ENCODE data around the gene CARD9.

The CARD9 gene

GRCh38 chr9:136344544-136345280 is 28.8 kb downstream of the CARD9 start:
- DNase-seq, result no peak

GRCh38 chr9:136343884-136344269 is 29.6 kb downstream of the CARD9 start:
- no peak for DNase-seq

DNA sequence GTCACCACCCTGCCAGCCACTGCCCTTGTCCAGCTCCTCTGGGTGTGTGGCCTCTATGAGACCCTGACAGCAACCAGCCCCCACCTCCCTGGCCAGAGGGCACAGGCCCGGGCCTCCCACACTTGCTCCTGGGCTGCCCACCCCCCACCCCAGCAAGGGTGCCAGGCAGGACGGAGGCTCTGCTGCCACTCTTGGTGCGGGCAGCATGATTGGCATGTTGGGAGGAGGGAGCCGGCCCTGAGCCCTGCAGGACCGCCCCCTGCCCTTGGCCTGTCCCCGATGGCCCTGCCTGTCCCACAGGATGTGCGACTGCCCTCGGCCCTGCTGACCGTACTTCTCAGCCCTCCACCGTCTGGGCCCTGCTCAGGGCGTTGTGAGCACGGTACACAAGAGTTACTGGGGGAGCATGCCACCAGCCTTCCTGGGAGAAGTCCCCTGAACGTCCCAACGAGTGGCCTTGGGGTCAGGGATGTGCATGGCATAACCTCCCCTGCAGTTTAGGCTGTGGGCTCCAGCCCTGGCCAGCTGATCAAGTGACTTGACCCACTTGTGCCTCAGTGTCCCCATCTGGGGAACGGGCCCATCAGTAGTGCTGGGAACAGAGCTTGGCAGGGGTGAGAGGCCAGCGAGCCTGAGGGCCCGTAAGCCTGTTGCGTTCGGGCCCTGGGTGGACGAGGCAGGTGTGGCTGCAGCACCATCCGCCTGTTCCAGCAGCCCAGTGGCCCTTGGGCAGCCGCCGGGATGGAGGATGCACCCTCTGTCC is 30.2 kb downstream of the CARD9 start:
- no peak for DNase-seq

GRCh38 chr9:136342181-136343120 is 31.0 kb downstream of the CARD9 start:
- DNase-seq, result no peak

DNA sequence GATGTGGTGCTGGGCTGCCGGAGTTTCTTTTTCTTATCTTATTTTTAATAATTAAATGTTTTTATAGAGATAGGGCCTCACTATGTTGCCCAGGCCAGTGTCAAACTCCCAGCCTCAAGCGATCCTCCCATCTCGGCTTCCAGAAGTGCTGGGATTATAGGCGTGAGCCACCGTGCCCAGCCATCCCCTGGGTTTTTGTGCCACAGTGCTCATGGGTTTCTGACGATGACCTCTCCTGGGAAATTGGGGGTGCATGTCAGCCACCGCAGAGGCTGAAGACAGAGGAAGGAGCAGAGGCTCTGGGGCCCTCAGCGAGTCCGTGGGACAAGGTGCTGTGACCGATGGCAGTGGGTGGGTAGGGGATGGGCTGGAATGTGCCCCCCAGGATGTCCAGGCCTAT is 31.7 kb downstream of the CARD9 start:
- no peak for DNase-seq

DNA sequence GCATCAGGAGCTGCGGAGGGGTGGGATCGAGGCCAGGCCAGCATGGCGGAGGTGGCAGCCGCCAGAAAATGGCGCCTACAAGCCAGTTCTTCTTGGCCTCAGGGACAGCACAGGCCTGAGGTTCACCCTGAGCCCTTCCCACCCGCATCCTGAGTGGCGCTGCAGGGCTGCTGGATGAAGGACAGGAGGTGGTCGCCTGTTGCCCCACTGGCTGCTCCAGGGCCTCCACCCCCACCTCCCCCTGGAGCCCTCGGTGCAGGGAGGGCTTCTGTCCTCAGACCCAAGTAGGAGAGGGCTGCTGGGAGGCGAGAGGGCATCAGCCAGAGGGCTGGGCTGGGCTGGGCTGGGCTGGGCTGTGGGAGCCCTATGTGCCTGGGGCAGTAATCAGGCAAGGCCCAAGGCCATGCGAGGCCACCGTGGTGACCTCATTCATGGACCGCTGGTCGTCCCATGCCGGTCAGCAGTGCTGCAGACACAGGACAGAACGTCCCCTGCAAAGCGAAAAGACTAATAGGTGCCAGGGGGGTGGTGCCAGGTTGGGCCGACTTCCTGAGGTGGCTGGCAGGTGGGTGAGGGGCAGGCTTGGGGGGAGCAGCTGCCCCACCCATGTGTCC is 32.3 kb downstream of the CARD9 start:
- DNase-seq, result no peak

DNA sequence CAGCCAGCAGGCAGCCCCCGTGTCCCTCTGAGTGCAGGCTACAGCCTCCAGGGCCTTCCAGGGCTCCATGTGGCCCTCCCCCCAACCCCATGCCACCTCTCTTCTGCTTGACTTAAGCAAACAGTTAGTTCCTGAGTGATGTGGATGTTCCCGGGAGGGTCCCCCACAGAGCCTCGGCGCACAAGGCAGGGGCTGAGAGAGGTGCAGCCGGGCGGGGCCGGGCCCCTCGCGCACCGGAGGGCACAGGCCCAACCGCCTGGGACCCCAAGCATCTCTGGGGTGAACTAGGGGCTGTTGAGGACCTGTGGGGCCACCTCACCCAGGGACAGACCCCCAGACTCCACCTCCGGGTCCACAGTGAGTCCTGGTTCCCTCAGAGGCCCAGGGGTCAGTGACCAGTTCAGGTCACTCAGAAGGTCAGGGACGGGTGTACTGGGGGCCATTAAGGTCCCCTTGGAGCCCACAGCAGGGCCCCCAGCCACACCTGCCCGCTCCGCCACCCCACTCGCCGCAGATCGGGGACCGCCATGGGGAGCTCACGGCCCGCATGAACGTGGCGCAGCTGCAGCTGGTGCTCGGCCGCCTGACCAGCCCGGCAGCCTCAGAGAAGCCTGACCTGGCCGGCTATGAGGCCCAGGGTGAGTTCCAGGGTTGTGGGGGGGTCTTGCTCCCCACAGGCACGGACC is 33.0 kb downstream of the CARD9 start:
- no peak for DNase-seq

DNA sequence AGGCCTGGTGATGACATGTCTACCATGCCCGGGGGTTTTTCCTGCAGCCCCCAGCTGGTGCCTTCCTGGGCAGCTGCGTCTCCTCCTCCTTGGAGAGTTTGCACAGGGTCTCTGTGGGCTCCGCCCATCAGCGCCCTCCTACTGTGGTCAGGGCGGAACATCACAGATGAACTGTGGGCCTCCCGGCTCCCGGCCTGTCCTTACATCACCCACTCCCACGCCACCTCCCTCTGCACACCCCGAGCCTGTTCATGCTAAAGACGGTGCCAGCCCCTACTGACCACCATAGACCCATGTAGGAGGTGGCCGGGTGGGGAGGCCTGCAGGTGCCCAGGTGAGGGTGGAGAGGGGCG is 33.5 kb downstream of the CARD9 start:
- DNase-seq, result no peak

GRCh38 chr9:136339173-136339957 is 34.1 kb downstream of the CARD9 start:
- DNase-seq, result no peak

DNA sequence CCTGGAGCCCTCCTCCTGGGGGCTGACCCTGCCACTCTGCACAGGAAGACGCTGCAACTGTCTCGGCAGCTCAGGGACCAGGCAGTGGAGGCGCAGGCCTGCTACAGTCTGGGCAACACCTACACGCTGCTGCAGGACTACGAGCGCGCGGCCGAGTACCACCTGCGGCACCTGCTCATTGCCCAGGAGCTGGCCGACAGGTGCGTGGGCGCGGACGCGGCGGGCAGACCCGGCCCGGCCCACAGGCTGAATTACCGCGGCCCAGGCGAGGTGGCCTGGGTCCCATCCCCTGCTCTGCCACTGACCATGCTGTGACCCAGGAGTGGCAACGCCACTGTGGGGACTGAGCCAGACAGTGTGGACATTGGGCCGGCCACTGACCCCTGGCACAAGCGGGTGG is 35.0 kb downstream of the CARD9 start:
- DNase-seq, result no peak

GRCh38 chr9:136337416-136338395 is 35.8 kb downstream of the CARD9 start:
- no peak for DNase-seq

GRCh38 chr9:136336881-136337280 is 36.6 kb downstream of the CARD9 start:
- DNase-seq, result no peak

DNA sequence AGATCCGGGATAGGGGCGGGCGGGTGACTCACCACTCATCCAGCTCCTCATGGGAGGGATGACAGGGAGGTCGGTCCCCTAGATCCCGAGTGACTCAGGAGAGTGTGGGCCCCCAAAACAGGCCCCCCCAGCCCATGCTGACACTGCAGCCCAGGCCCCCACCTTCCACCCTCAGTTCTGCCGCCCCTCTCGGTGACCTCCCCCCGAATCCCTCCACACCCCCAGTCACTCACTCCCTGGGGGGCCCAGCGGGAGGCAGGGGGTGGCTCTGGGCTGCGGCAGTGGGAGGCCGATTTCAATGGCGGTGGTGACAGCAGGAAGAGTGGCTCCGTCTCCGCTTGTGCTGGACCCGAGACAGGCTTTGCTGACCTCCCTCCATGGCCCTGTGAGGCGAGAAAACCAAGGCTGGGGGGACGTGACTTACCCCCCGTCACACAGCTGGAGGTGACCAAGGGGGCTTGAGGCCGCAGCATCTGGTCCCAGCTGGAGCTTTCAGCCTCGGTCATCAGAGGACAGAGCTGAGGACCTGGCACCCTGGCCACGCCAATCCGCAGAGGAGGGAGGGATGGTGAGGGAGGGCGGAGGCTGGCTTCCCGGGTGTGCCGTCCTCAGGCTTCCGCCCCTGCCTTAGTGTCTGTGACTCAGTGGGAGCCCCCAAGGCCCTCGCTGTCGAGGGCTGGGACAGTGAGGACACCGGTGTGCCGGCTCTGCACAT is 37.2 kb downstream of the CARD9 start:
- DNase-seq, result no peak

GRCh38 chr9:136335296-136336155 is 37.9 kb downstream of the CARD9 start:
- DNase-seq, result no peak

DNA sequence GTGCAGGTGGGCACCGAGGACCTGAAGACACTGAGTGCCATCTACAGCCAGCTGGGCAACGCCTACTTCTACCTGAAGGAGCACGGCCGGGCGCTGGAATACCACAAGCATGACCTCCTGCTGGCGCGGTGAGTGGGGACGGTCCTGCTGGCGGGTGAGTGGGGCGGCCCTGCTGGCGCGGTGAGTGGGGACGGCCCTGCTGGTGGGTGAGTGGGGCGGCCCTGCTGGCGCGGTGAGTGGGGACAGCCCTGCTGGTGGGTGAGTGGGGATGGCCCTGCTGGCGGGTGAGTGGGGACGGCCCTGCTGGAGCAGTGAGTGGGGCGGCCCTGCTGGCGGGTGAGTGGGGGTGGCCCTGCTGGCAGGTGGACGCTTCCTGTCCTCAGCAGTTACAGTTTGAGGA is 38.9 kb downstream of the CARD9 start:
- no peak for DNase-seq

- no peak for DNase-seq
These were observed 40.0 kb downstream of the CARD9 start for GRCh38 chr9:136333486-136333885.

DNA sequence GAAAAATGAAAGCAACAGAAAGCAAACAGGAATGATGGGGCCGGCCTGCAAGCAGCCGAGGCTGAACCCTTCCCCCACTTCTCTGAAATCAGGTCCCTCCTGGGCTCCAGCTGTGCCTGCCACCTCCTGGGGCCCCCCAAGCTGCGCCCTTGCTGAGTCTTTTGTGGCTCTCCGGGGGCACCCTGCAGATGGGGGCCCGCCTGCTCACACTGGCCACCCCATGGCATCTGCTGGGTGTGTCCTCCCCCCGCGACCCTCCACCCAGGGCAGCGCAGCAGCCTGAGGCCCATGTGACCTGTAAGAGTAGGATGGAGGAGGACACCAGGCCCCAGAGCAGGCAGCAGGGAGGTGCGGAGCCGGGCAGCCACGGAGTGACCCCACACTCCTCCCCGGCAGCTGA is 40.4 kb downstream of the CARD9 start:
- no peak for DNase-seq

- no peak for DNase-seq
These were observed 40.9 kb downstream of the CARD9 start for GRCh38 chr9:136332482-136332983.

All from SHP77 treated with DMSO at 0.1 percent for 48 hours (cell line).